Activated T-helper 1 cell treated with anti-CD3 and anti-CD28 coated beads, Interleukin-12 subunit alpha, Interleukin-12 subunit beta, Interleukin-2, Interleukin-4 antibody, amounts not matched to agents 30 ng/mL and 10 ng/mL and 1 ng/mL, durations not matched to agents 14 hours and 24 hours and 36 hours (primary cell): ENCODE measurements around the gene PTPN5. TPM values are rescaled to one million over a fixed set of nuclear protein-coding genes. Genes with fewer than 3 reads are reported as not detected.

ENCODE experiments used
- DNase-seq: peaks from one replicate; pipeline ENCODE4 v3.0.0; 2021; ENCODE audit warnings: low spot score
- H3K27ac Mint-ChIP-seq: one replicate; pipeline ENCODE4 v1.8.0; 2021; ENCODE audit warnings: mild to moderate bottlenecking, mixed read lengths
- H3K27me3 Mint-ChIP-seq: one replicate; pipeline ENCODE4 v1.8.0; 2022; ENCODE audit warnings: mild to moderate bottlenecking, moderate library complexity, mixed read lengths; ENCODE audit not compliant: insufficient read depth
- H3K36me3 Mint-ChIP-seq: one replicate; pipeline ENCODE4 v1.8.0; 2021; ENCODE audit warnings: low read depth, mixed read lengths
- H3K4me1 Mint-ChIP-seq: one replicate; pipeline ENCODE4 v1.8.0; 2021; ENCODE audit warnings: low read depth, mixed read lengths
- H3K4me3 Mint-ChIP-seq: one replicate; pipeline ENCODE4 v1.8.0; 2021; ENCODE audit warnings: mild to moderate bottlenecking, moderate library complexity, mixed read lengths
- H3K9me3 Mint-ChIP-seq: one replicate; pipeline ENCODE4 v1.8.0; 2021; ENCODE audit warnings: mixed read lengths
- intact Hi-C: fragments of 100-400 bp; cut with micrococcal nuclease; formaldehyde crosslinking; loops from one replicate; pipeline ENCODE4 v1.15.1; 2024
- total RNA-seq: library from RNA; stranded (reverse); gene quantifications from 2 replicates; pipeline ENCODE4 v1.2.3, GENCODE V29; 2022

The PTPN5 gene
- total RNA-seq, 1 donor from 2014 or later = not detected

DNA sequence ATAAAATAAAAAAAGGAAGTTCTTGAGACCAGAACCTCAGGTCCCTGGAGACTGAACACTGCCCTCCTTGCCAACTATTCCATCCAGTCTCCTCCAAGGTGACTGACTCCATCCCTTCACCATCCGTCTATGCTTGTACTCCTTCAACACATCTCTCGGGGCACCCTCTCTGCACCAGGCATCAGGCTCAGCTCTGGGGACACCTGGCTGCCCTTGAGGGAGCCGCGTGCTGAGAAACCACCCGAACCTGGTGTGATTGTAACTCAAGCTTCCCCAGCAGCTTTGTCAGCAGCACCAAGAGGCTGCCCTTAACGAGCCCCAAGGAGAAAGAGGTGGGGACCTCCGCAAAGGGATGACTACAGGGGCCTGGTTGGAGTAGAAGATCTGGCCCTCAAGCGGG lies 1.7 kb downstream of the PTPN5 start:
- H3K4me3 Mint-ChIP-seq = no peak overlapping the region

DNA sequence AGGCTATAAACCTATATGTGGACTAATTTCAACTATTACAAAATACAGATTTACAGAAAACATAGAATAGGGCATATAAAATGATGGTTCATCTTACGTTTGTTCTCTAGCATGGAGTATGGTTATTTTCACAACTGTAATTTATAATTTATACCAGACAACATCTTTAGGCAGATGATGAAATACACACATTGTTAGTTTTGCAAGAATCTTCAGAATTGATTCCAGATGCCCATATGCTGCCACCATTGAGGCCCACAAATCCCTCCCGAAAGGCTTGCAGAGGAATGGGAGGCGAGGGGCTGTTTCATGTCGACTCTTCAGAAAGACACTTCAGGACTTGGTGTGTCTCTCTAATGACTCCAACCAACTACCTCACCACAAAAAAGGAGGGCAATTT lies 6.2 kb downstream of the PTPN5 start:
- no peaks in the 10 kb centered on the region for H3K4me1 Mint-ChIP-seq
- intact Hi-C loops = no loop called here

More for the DNA sequence above, 1.7 kb downstream of the PTPN5 start:
- H3K9me3 Mint-ChIP-seq = no peaks in the 10 kb centered on the region
- H3K36me3 Mint-ChIP-seq = no peaks in the 10 kb centered on the region
- intact Hi-C loops = no loop called here
- H3K27ac Mint-ChIP-seq = no peak overlapping the region
- peaks cover 66% of the 10 kb centered on the region for H3K27me3 Mint-ChIP-seq
- no peak for DNase-seq
- no peaks in the 10 kb centered on the region for H3K4me1 Mint-ChIP-seq

GRCh38 chr11:18780896-18781295 lies 10.7 kb downstream of the PTPN5 start:
- Mint-ChIP-seq H3K27ac (no peak overlapping the region), H3K4me1 (peaks cover 15% of the 10 kb centered on the region), H3K27me3 (peaks cover 12% of the 10 kb centered on the region), H3K4me3 (no peak overlapping the region), H3K36me3 (no peaks in the 10 kb centered on the region), H3K9me3 (no peaks in the 10 kb centered on the region)
- intact Hi-C loops = no loop called here
- DNase-seq = no peak

More for the DNA sequence above, 6.2 kb downstream of the PTPN5 start:
- Mint-ChIP-seq H3K9me3 (no peaks in the 10 kb centered on the region), H3K36me3 (no peaks in the 10 kb centered on the region), H3K27me3 (peaks cover 49% of the 10 kb centered on the region), H3K4me3 (no peak overlapping the region), H3K27ac (no peak overlapping the region)
- no peak for DNase-seq

GRCh38 chr11:18780329-18780728 lies 11.3 kb downstream of the PTPN5 start:
- H3K27me3 Mint-ChIP-seq = peaks cover 12% of the 10 kb centered on the region
- no peak overlapping the region for H3K4me3 Mint-ChIP-seq
- no peaks in the 10 kb centered on the region for H3K9me3 Mint-ChIP-seq
- peaks cover 15% of the 10 kb centered on the region for H3K4me1 Mint-ChIP-seq
- DNase-seq = no peak
- H3K36me3 Mint-ChIP-seq = no peaks in the 10 kb centered on the region
- H3K27ac Mint-ChIP-seq = no peak overlapping the region
- intact Hi-C loops = no loop called here

GRCh38 chr11:18778468-18778867 lies 13.1 kb downstream of the PTPN5 start:
- Mint-ChIP-seq H3K9me3 (no peaks in the 10 kb centered on the region), H3K4me1 (peaks cover 15% of the 10 kb centered on the region), H3K27ac (no peak overlapping the region), H3K36me3 (no peaks in the 10 kb centered on the region), H3K27me3 (peaks cover under 1% of the 10 kb centered on the region), H3K4me3 (no peak overlapping the region)
- intact Hi-C loops = no loop called here
- no peak for DNase-seq

- Mint-ChIP-seq H3K9me3 (no peaks in the 10 kb centered on the region), H3K36me3 (no peaks in the 10 kb centered on the region), H3K4me3 (no peak overlapping the region), H3K4me1 (peaks cover 15% of the 10 kb centered on the region), H3K27ac (no peak overlapping the region), H3K27me3 (peaks cover 4% of the 10 kb centered on the region)
- no peak for DNase-seq
- intact Hi-C loops = no loop called here
These were observed 15.3 kb downstream of the PTPN5 start for GRCh38 chr11:18776324-18776723.

DNA sequence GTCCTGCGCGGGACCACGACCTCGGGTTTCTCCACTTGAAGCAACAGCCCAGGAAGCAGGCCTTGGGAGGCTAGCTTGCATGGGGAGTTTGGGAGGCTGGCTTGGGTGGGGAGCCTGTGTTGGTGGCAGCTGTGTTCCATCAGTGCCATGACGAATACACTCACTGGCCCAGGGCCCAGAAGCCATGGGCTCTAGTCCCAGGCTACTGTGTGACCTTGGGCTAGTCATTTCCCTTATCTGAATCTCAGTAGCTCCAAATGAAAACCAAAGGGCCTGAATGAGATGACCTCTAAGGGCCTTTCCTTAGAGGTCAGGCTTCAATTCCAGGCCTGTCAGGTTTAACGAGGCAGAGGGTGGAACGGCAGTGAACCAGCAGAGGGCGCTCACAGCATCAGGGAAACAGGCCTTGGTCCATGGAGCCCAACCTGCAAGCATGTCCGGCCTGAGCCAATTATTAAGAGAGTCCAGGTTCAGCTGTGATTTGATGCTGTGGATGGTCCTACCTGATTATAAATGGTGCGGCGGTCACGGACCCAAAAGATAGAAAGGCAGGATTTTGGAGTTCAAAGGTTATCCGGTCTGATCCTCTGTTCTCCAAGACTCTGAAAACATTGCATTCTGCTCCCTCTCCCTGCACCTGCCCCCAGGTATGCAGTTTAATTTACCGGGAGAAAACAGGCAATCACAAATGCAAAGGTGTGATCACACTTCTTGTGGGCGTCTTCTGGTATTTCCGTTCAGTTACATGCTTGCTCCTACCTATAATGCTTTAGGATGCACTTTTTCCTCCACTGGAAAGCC lies 15.9 kb downstream of the PTPN5 start:
- no peaks in the 10 kb centered on the region for H3K36me3 Mint-ChIP-seq
- intact Hi-C loops = loop anchor here (1.0 kb wide), 2 partner anchors 27 to 78 kb away; no protein-coding TSS in a partner anchor
- H3K9me3 Mint-ChIP-seq = no peaks in the 10 kb centered on the region

DNA sequence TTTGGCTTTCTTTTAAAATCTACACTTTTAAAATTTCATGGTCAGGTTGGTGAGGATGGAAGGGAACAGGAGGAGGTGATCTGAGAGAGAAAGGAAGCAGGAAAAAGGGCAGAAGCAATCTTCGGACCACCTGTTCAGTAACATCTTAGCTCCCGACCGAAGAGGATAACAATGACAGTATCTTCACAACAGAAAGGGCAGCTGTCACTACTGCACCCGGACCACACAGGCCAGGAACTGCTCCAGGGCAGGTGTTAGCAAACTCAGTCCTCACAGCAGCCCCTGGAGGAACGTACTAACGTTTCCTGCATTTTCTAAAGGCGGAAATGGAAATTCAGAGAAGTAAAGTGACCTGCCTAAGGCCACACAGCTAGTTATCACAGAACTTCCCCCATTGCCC lies 16.8 kb downstream of the PTPN5 start:
- no peak for DNase-seq
- Mint-ChIP-seq H3K4me1 (peaks cover 20% of the 10 kb centered on the region), H3K27ac (no peak overlapping the region), H3K4me3 (no peak overlapping the region), H3K9me3 (no peaks in the 10 kb centered on the region), H3K36me3 (no peaks in the 10 kb centered on the region), H3K27me3 (peaks cover 4% of the 10 kb centered on the region)
- intact Hi-C loops = loop anchor here (1.0 kb wide), 2 partner anchors 28 to 78 kb away; no protein-coding TSS in a partner anchor

More for the DNA sequence above, 15.9 kb downstream of the PTPN5 start:
- H3K27ac Mint-ChIP-seq = no peak overlapping the region
- peaks cover 15% of the 10 kb centered on the region for H3K4me1 Mint-ChIP-seq
- H3K4me3 Mint-ChIP-seq = no peak overlapping the region
- peak; percentile 40 for DNase-seq
- H3K27me3 Mint-ChIP-seq = peaks cover 4% of the 10 kb centered on the region

GRCh38 chr11:18773681-18774080 lies 17.9 kb downstream of the PTPN5 start:
- H3K4me3 Mint-ChIP-seq = no peak overlapping the region

DNA sequence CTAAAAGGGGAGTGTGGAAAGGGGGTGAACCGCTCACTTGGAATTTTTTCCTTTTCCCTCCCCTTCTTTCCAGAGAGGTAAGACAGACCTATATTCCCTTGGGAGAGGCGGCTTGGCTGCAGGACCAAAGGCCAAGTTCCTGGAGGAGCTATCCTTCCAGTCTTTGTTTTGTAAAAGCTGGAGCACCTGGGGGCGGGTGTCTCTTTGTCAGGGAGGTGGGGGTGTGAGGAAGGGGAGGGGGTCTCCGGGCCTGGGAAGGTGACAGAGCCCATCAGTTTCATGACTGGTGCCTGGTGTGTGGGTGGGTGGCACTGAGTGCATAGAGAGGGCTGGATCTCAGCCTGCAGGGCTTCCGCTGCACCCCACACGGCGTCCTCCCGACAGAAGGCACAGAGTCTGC lies 18.5 kb downstream of the PTPN5 start:
- intact Hi-C loops = no loop called here
- H3K36me3 Mint-ChIP-seq = no peaks in the 10 kb centered on the region
- no peak overlapping the region for H3K27ac Mint-ChIP-seq
- H3K9me3 Mint-ChIP-seq = no peaks in the 10 kb centered on the region
- peaks cover 4% of the 10 kb centered on the region for H3K27me3 Mint-ChIP-seq
- no peak overlapping the region for H3K4me3 Mint-ChIP-seq
- peaks cover 25% of the 10 kb centered on the region for H3K4me1 Mint-ChIP-seq
- no peak for DNase-seq

More at GRCh38 chr11:18773681-18774080, 17.9 kb downstream of the PTPN5 start:
- no peak for DNase-seq
- Mint-ChIP-seq H3K9me3 (no peaks in the 10 kb centered on the region), H3K36me3 (no peaks in the 10 kb centered on the region), H3K27me3 (peaks cover 4% of the 10 kb centered on the region), H3K27ac (no peak overlapping the region), H3K4me1 (peaks cover 25% of the 10 kb centered on the region)
- intact Hi-C loops = no loop called here

DNA sequence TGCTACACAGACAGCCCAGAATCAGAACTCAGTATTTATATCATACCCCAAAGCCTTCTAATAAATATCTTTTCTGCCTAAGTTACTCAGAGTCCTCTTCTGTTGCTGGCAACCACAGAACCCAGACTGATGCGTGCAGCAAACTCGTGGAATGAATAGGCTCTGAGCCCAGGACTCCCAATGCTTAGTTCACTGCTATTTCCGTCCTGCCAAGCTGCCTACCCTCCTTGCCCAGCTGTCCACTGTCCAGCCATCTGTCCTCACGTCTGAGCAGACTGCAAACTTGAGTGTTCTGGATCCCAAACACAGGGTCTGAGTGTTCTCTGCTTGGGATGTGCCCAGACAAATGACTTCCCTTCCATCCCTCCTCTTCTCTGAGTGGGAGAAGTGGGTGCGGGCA lies 19.4 kb downstream of the PTPN5 start:
- Mint-ChIP-seq H3K9me3 (no peaks in the 10 kb centered on the region), H3K4me1 (peaks cover 31% of the 10 kb centered on the region), H3K27me3 (peaks cover 4% of the 10 kb centered on the region), H3K27ac (no peak overlapping the region), H3K4me3 (no peak overlapping the region), H3K36me3 (no peaks in the 10 kb centered on the region)
- intact Hi-C loops = no loop called here
- no peak for DNase-seq

DNA sequence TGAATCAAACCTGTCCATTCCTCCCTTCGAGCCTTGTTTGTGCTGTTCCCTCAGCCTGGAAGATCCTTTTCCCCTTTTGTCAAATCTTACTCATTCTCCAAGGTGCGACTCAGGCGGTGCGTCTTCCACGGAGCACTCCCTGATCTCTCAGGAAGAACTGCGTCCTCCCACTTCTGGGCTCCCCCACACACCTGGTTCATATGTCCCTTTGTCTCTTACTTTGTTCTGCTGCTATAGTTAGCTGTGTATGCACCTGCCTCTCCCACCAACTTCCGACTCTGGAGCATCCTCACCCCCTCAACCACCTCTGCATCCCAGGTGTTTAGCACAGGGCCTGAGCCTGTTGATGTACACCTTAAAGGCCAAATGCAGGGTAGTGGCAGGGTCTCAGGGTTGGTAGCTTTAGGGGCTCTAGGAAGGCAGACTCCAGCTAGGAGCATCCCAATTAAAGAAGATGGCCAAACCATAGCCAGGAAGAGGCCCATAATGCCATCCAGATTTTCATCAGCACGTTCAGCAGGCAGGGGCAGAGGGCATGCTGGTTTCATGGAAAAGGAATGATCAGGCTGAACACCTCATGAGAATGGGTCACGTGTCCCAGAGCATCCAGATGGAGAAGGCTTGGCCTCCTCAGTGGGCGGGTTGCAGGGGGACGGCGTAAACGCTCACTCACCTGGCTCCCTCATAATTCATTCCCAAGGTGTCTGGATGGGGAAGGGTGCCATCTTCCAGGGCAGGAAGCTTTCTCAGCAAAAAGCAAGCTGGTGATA lies 20.1 kb downstream of the PTPN5 start:
- Mint-ChIP-seq H3K4me3 (no peak overlapping the region), H3K27me3 (peaks cover 4% of the 10 kb centered on the region), H3K36me3 (no peaks in the 10 kb centered on the region), H3K9me3 (no peaks in the 10 kb centered on the region), H3K4me1 (peaks cover 31% of the 10 kb centered on the region), H3K27ac (no peak overlapping the region)
- intact Hi-C loops = no loop called here
- no peak for DNase-seq

DNA sequence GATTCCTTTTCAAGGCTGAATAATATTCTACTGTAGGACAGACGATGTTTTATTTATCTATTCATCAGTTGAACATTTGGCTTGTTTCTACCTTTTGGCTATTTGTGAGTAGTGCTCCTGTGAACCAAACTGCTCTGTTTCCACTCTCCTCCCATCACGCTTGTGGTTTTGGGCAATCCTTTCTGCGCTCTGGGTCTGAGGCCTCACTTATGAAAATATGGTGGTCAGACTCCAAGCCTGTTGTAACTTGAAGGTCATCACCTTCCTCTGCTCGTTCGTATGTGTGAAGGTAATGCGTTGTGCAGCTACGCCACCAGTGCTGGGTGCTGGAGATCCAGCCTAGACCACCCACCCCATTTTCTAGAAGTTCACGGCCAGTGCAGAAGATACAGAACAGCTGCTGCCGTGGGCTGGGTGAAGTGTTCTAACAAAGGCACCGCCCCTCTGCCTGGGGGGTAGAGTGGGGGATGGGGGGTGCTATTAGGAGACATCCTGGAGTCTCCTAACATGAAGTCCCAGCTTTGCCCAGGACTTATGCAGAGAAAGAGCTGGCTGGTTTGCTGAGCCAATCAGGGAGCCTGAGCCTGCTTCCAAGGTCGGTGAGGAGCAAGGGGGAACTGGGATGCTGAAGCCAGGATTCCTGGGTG lies 21.0 kb downstream of the PTPN5 start:
- H3K27me3 Mint-ChIP-seq = peaks cover 6% of the 10 kb centered on the region
- peaks cover 27% of the 10 kb centered on the region for H3K4me1 Mint-ChIP-seq
- no peak overlapping the region for H3K4me3 Mint-ChIP-seq
- H3K9me3 Mint-ChIP-seq = no peaks in the 10 kb centered on the region
- H3K27ac Mint-ChIP-seq = no peak overlapping the region
- no peak for DNase-seq
- intact Hi-C loops = no loop called here
- H3K36me3 Mint-ChIP-seq = no peaks in the 10 kb centered on the region
